Measurements from ENCODE around the gene LAPTM4A. TPM values are rescaled to one million over a fixed set of nuclear protein-coding genes. Genes with fewer than 3 reads are reported as not detected.
A peak's percentile ranks its signal among the peaks of the same experiment; 100 is the strongest.

The LAPTM4A gene
- total RNA-seq, 4 donors from 2014 or later: 143 to 234 (median 177) TPM

GRCh38 chr2:20013126-20013849, 38.1 kb downstream of the LAPTM4A start:
- Histone ChIP-seq H3K27me3 (peaks cover 7% of the 10 kb centered on the region), H3K9me3 (no peaks in the 10 kb centered on the region), H3K4me3 (peak overlapping the region; percentile 63 to 64), H3K4me1 (peaks cover 0 to 20% (median 6%) of the 10 kb centered on the region in 3 donors), H3K27ac (peak overlapping the region in 3 of 4 donors; percentile 45 to 83 (median 74)), H3K36me3 (no peaks in the 10 kb centered on the region)
- TF ChIP-seq EP300 (IDR thresholded peaks at IDR 0.05) (no peak), CTCF (IDR thresholded peaks at IDR 0.05) (peak in 1 of 4 experiments; percentile 1)
- WGBS, 2 donors (ENCODE audit: low coverage in 1 of 2): 61 to 78% methylated on average over 11 to 15 of the region's 15 CpGs
- no peak for ATAC-seq

GRCh38 chr2:20012282-20013125, 38.9 kb downstream of the LAPTM4A start, which contains the start of gene MATN3:
TSS of gene MATN3 (minus strand) at chr2:20012668. CDS start at chr2:20012631, 37 bp downstream.
- H3K4me3 ChIP-seq: peak within 1 kb of the TSS; percentile 63 to 64
- peaks cover 13% of the 10 kb centered on the region for H3K27me3 ChIP-seq
- peak within 1 kb of the TSS in 3 of 4 donors; percentile 45 to 83 (median 74) for H3K27ac ChIP-seq
- H3K36me3 ChIP-seq: no peaks in the 10 kb centered on the region
- TF ChIP-seq EP300 (IDR thresholded peaks at IDR 0.05): no peak
- peak in 1 of 4 experiments; percentile 5 for TF ChIP-seq CTCF (IDR thresholded peaks at IDR 0.05)
- peak; percentile 79 for ATAC-seq
- H3K4me1 ChIP-seq: peaks cover 0 to 20% (median 6%) of the 10 kb centered on the region in 3 donors
- WGBS, 2 donors (ENCODE audit: low coverage in 1 of 2): 1% methylated on average over 20 of the region's 87 CpGs; no CpG with 5 or more reads in 1 of the 2 donors
- H3K9me3 ChIP-seq: no peaks in the 10 kb centered on the region

GRCh38 chr2:20012032-20012281, 39.5 kb downstream of the LAPTM4A start:
- H3K4me3 ChIP-seq: peak overlapping the region; percentile 63 to 64
- H3K36me3 ChIP-seq: no peaks in the 10 kb centered on the region
- peaks cover 0 to 20% (median 6%) of the 10 kb centered on the region in 3 donors for H3K4me1 ChIP-seq
- H3K27me3 ChIP-seq: peaks cover 18% of the 10 kb centered on the region
- TF ChIP-seq POLR2AphosphoS5 (IDR thresholded peaks at IDR 0.05) (no peak), POLR2A (IDR thresholded peaks at IDR 0.05) (no peak), EP300 (IDR thresholded peaks at IDR 0.05) (no peak), CTCF (IDR thresholded peaks at IDR 0.05) (no peak)
- peak; percentile 5 for ATAC-seq
- 20 to 28% methylated on average over 1 to 4 of the region's 4 CpGs for WGBS, 2 donors (ENCODE audit: low coverage in 1 of 2)
- no peaks in the 10 kb centered on the region for H3K9me3 ChIP-seq
- H3K27ac ChIP-seq: peak overlapping the region in 1 of 4 donors; percentile 45

GRCh38 chr2:20011276-20012031, 40.0 kb downstream of the LAPTM4A start:
- peaks cover 21% of the 10 kb centered on the region for H3K27me3 ChIP-seq
- peak overlapping the region in 1 of 2 donors; percentile 64 for H3K4me3 ChIP-seq
- 94 to 97% methylated on average over 3 to 5 of the region's 14 CpGs for WGBS, 2 donors (ENCODE audit: low coverage in 1 of 2)
- no peak for ATAC-seq
- no peaks in the 10 kb centered on the region for H3K36me3 ChIP-seq
- no peak for TF ChIP-seq EP300 (IDR thresholded peaks at IDR 0.05)
- peaks cover 0 to 20% (median 6%) of the 10 kb centered on the region in 3 donors for H3K4me1 ChIP-seq
- no peak overlapping the region for H3K27ac ChIP-seq
- H3K9me3 ChIP-seq: no peaks in the 10 kb centered on the region

GRCh38 chr2:20008703-20009102, 42.7 kb downstream of the LAPTM4A start:
- TF ChIP-seq EP300 (IDR thresholded peaks at IDR 0.05): no peak
- no peak for TF ChIP-seq CTCF (IDR thresholded peaks at IDR 0.05)
- TF ChIP-seq POLR2AphosphoS5 (IDR thresholded peaks at IDR 0.05): no peak
- no peak for TF ChIP-seq POLR2A (IDR thresholded peaks at IDR 0.05)

More at GRCh38 chr2:20008703-20009102, 42.7 kb downstream of the LAPTM4A start:
- Histone ChIP-seq H3K27me3 (peaks cover 24% of the 10 kb centered on the region), H3K4me1 (peaks cover 0 to 20% (median 6%) of the 10 kb centered on the region in 3 donors), H3K9me3 (no peaks in the 10 kb centered on the region), H3K27ac (no peak overlapping the region), H3K4me3 (no peak overlapping the region), H3K36me3 (no peaks in the 10 kb centered on the region)
- no peak for ATAC-seq
- 84 to 100% methylated on average over 1 to 5 of the region's 5 CpGs for WGBS, 2 donors (ENCODE audit: low coverage in 1 of 2)

All from gastroesophageal sphincter (tissue), 4 donors.